ENCODE results near the gene NEAT1.

NEAT1 gene

DNA sequence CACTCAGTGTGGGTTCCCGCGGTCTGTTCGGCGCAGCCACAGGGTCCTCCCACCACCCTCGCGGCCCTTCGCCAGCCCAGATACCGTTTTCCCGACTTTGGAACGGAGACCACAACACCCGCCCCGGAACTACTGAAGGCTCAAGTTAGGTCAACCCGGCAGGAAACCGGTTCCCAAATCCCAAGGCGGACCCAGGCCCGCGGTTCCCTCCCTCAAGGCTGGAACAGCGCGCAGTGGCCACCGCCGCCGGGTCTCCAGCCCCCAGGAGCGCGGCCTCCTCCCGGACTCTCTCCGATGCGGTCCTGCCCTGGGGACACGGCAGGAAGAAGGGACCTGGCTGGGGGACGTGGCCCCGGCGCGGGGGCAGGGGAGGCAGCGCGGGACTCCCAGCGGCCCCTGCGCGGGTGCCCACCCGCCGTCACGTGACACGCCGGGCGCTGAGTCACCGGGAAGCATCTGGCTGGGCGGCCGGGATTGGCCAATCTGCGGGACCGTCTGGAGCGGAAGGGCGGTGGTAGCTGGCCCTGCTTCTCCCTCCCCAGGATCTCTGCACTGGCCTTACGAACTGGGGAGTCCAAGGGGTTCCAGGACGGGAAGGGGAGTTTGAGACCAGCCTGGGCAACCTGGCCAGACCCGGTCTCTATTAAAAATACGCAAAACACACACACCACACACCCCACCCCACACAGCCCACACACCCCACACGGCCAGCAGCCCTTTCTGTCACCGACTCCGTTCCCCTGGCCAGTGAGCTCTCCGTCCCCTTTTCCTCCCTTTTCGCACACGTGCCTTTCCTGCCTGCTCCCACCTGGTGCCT is 54.8 kb downstream of the NEAT1 start:
- Mint-ChIP-seq H3K27me3 (no peaks in the 10 kb centered on the region), H3K27ac (peak overlapping the region; percentile 100), H3K9me3 (ENCODE audit: low read depth) (no peaks in the 10 kb centered on the region), H3K4me3 (peak overlapping the region; percentile 93), H3K36me3 (peaks cover 3% of the 10 kb centered on the region), H3K4me1 (ENCODE audit: low read depth) (peaks cover 19% of the 10 kb centered on the region)

- Mint-ChIP-seq H3K4me3 (no peak overlapping the region), H3K36me3 (peaks cover 3% of the 10 kb centered on the region), H3K27ac (peak overlapping the region; percentile 46), H3K27me3 (no peaks in the 10 kb centered on the region), H3K4me1 (ENCODE audit: low read depth) (peaks cover 15% of the 10 kb centered on the region), H3K9me3 (ENCODE audit: low read depth) (no peaks in the 10 kb centered on the region)
Measured at GRCh38 chr11:65478388-65479183, 56.0 kb downstream of the NEAT1 start.

DNA sequence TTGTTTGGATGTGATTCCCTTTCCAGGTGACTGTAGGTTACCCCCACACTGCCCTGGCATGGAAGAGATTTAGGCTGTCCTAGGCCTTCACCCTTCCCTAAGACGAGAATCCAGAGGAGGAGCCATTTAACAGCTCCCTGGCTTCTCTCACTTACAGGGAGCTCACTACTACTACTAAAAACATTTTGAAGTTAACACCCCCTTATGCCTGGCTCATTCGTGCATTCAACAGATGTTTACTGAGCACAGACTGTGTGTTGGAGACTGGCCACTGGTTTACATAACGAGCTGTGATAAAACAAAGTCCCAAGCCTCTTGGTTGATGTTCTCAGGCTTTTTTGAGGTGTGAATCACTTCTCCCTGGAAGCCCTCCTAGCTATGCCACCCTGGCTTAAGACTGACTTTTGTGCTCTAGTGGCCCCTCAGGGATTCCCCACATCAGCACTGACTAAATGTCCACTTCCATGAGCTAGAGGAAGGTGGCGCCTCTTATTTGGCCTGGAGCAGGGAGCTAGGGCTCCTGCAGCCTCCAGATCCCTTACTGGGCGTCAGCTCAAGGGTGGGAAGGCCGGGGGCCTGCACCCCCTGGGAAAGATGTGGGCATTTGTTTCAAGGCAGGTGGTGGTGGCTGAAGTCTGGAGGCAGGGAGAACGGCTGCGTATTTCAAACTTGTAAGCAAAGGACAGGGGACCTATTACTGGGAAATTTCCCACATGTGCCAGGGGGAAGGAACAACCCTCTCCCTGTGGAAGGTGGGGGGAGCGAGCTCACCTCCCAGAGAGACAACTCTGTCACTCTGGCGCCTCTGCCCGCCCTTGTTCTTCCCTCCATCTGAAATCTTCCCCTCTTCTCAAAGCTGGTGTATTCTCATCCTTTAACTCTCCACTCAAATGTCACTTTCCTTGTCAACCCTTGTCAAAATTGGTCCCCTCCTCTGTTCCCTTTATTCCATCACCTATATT is 56.9 kb downstream of the NEAT1 start:
- Mint-ChIP-seq H3K27ac (peak overlapping the region; percentile 46), H3K4me1 (ENCODE audit: low read depth) (peaks cover 15% of the 10 kb centered on the region), H3K9me3 (ENCODE audit: low read depth) (no peaks in the 10 kb centered on the region), H3K4me3 (peak overlapping the region; percentile 30), H3K27me3 (no peaks in the 10 kb centered on the region), H3K36me3 (peaks cover 3% of the 10 kb centered on the region)

DNA sequence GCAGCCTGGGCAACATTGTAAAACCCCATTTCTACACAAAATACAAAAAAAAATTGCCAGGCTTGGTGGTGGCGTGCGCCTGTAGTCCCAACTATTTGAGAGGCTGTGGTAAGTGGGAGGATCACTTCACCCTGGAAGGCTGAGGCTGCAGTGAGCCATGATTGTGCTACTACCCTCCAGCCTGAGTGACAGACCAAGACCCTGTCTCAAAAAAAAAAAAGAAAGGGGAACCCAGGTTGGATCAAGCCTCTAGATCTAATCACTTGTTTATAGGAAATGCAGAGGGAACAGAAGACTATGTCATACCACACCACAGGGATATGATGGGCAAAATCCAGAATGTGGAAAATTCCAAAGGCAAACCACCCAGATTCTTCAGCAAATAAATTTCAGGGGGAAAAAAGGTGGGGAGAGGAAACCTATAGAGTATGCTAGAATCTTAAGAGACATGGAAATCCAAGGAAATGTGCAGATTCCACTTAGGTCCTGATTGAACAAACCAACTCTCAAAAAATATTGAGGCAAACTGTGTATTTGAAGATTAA is 59.8 kb downstream of the NEAT1 start:
- H3K4me3 Mint-ChIP-seq: no peak overlapping the region
- H3K36me3 Mint-ChIP-seq: no peaks in the 10 kb centered on the region
- H3K27ac Mint-ChIP-seq: no peak overlapping the region
- peaks cover 5% of the 10 kb centered on the region for H3K4me1 Mint-ChIP-seq (ENCODE audit: low read depth)
- no peaks in the 10 kb centered on the region for H3K9me3 Mint-ChIP-seq (ENCODE audit: low read depth)
- no peaks in the 10 kb centered on the region for H3K27me3 Mint-ChIP-seq

DNA sequence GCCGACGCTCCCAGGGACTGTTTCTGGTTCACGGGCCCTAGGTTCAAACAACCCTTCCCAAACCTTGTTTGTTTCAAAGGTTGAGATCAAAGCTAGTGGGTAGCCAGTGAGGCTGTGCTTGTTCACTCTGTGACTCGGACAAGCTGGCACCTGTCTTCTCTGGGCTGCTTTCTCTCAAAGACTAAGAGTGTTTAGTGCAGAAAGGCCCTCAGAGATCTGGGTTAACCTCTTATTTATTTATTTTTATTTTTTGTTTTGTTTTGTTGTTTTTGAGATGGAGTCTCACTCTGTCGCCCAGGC is 63.3 kb downstream of the NEAT1 start:
- Mint-ChIP-seq H3K4me1 (ENCODE audit: low read depth) (peaks cover 18% of the 10 kb centered on the region), H3K4me3 (no peak overlapping the region), H3K36me3 (no peaks in the 10 kb centered on the region), H3K27ac (no peak overlapping the region), H3K9me3 (ENCODE audit: low read depth) (no peaks in the 10 kb centered on the region), H3K27me3 (no peaks in the 10 kb centered on the region)

GRCh38 chr11:65486570-65487466 is 64.2 kb downstream of the NEAT1 start:
- H3K27ac Mint-ChIP-seq: no peak overlapping the region
- H3K27me3 Mint-ChIP-seq: no peaks in the 10 kb centered on the region
- H3K9me3 Mint-ChIP-seq (ENCODE audit: low read depth): no peaks in the 10 kb centered on the region
- H3K4me3 Mint-ChIP-seq: no peak overlapping the region
- peaks cover 18% of the 10 kb centered on the region for H3K4me1 Mint-ChIP-seq (ENCODE audit: low read depth)
- no peaks in the 10 kb centered on the region for H3K36me3 Mint-ChIP-seq

DNA sequence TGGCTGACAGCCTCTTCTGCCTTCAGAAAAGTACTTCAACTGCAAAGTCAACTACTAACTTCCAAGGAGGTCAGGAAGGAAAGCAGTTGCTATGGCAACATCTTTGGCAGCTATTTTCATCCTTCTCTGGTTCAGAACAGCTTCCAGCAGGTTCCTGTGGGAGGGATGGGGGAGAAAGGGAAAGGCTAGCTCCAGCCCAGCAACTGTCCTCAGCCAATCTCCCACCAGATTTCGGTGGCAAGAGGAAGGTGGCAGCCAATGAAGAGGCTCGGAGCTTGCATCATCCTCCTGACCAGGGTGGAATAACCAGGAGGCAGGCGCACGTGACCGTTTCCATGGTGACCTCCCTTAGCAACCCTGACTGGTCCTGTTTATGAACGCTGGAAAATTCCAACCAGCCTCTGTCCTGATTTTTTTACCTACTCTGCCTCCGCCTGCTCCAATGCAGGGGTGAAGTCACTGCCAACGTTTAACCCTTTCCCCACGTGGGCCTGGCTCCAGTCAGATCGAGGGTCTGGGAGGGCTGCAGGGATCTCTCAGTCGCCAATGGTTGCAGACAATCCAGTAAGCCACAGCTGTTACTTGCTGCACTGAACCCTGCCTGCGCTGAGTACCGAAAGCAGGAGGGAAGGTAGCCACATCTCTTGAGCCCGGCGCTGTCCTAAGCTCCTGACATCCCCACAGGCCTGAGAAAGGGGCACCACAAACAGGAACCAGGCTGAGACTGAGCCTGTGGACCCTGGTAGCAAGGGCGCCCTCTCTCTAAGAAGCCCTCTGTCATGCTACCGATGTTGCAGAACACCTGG is 65.1 kb downstream of the NEAT1 start:
- no peak overlapping the region for H3K4me3 Mint-ChIP-seq
- no peaks in the 10 kb centered on the region for H3K9me3 Mint-ChIP-seq (ENCODE audit: low read depth)
- H3K27ac Mint-ChIP-seq: no peak overlapping the region
- H3K36me3 Mint-ChIP-seq: no peaks in the 10 kb centered on the region
- H3K4me1 Mint-ChIP-seq (ENCODE audit: low read depth): peaks cover 23% of the 10 kb centered on the region
- no peaks in the 10 kb centered on the region for H3K27me3 Mint-ChIP-seq

DNA sequence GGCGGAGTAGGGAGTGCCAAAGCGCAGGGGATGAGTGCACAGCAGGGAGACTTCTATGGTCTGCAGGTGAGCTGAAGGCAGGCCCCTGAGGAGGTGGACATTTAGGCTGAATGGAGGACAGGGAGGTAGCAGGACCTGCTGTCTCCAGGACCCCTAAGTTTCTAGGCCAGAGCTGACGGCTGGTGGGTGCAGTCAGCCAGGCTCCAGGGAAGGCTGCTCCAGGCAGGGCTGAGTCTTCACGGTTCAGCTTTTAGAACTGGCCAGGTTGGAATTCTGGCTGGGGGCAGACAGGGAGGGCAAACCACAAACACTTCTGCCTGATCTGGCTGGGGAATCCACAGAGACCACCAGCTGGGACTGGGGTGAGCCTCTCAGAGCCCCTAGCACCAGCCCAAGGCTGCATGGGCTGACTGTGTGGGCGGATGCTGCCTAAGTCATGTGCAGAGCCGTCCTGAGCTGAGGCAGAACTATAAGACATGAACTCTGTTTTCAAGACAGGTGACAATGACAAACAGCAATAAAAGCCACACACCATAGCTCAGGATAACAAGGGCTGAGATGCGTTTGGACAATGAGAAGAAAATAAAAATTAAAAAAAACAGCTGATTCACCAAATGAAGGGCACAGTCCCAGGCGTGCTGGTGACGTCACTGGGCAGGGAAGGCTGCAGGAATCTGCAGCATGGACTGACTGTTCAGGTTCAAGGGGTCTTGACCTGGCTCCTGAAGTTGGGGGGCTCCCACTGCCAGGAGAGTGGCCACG is 65.9 kb downstream of the NEAT1 start:
- peak overlapping the region; percentile 32 for H3K4me3 Mint-ChIP-seq
- H3K27ac Mint-ChIP-seq: no peak overlapping the region
- peaks cover 30% of the 10 kb centered on the region for H3K4me1 Mint-ChIP-seq (ENCODE audit: low read depth)
- H3K9me3 Mint-ChIP-seq (ENCODE audit: low read depth): no peaks in the 10 kb centered on the region
- H3K27me3 Mint-ChIP-seq: no peaks in the 10 kb centered on the region
- no peaks in the 10 kb centered on the region for H3K36me3 Mint-ChIP-seq

DNA sequence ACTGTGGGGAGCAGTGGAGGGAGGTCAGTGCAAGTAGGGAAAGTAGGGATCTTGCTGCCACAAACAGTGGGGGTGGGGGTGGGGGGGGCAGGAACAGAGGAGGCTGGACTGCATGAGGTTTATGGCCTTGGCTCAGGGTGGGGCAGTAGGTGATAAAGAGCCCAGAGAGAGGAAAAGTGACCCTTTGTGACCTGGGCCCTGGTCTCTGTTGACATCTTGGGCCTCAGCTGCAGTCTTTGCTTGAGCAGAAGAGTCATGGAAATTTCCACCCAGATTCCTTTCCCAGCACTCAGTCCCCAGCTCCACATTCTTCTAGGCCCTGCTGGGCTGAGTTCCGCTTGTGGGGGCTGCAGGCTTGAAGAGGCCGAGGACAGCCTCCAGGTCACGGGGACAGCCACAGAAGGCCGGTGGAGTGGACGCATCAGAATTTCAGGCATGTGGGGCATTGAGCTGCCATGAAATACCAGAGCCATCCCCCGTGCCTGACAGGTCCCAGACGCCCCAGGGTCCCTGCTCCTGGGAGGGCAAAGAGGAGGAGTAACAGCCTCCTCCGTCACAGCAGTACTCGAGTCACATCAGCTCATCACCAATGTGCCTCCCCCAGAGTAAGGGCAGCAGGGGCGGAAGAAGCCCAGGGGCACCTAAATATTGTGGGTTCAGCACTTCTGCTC is 66.6 kb downstream of the NEAT1 start:
- Mint-ChIP-seq H3K4me1 (ENCODE audit: low read depth) (peaks cover 30% of the 10 kb centered on the region), H3K27ac (no peak overlapping the region), H3K36me3 (no peaks in the 10 kb centered on the region), H3K4me3 (no peak overlapping the region), H3K9me3 (ENCODE audit: low read depth) (no peaks in the 10 kb centered on the region), H3K27me3 (no peaks in the 10 kb centered on the region)

- no peaks in the 10 kb centered on the region for H3K36me3 Mint-ChIP-seq
- H3K27me3 Mint-ChIP-seq: no peaks in the 10 kb centered on the region
- no peaks in the 10 kb centered on the region for H3K9me3 Mint-ChIP-seq (ENCODE audit: low read depth)
- no peak overlapping the region for H3K4me3 Mint-ChIP-seq
- no peak overlapping the region for H3K27ac Mint-ChIP-seq
- H3K4me1 Mint-ChIP-seq (ENCODE audit: low read depth): peaks cover 35% of the 10 kb centered on the region
Measured at GRCh38 chr11:65489706-65490320, 67.2 kb downstream of the NEAT1 start.

GRCh38 chr11:65491163-65491465 is 68.5 kb downstream of the NEAT1 start:
- H3K9me3 Mint-ChIP-seq (ENCODE audit: low read depth): no peaks in the 10 kb centered on the region
- H3K4me1 Mint-ChIP-seq (ENCODE audit: low read depth): peaks cover 40% of the 10 kb centered on the region
- no peaks in the 10 kb centered on the region for H3K36me3 Mint-ChIP-seq
- no peaks in the 10 kb centered on the region for H3K27me3 Mint-ChIP-seq
- no peak overlapping the region for H3K27ac Mint-ChIP-seq
- H3K4me3 Mint-ChIP-seq: no peak overlapping the region
